IPS-11a (cell line): ENCODE results near the gene H2BK1.

Experiments used
- H3K4me3 ChIP-seq: one replicate; pipeline ENCODE4 v1.5.1; 2013; ENCODE audit warnings: low read depth, low read length, control low read depth

H2BK1 gene

DNA sequence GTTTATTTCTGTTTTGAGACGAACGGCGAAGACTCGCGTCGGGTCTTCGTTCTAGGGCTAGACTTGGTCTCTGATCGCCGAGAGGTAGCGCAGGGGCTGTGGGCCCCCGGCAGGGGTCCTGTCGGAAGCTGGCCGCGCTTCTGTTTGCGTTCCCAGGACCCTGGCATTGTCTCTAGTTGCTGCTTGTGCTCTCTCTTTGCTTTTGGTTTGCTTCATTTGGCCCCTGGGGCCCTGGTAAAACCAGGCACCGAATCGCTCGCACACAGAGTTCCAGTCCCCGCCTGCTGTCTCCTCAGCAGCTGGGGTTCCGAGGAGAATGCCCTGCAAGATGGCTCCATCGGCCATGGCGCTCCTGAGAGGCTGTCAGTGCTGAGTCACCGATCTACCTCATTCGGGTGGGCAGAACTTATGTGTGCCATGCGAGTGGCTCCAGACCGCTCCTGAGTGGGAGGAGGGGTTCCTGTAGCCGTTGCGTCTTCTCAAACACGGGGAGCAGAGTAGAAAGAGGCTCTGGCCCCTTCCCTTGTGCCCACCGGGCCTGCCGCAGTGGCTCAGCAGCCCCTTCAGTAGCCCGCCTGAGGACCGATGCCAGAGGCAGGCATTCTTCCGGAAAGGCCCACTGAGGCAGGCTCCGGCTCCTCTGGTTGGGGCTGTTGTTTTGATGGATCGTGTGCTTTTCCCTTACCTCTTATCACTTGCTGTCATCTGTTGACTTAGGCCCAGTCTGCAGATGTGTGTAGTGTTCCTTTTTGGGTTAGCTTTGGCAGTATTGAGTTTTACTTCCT, 22.8 kb upstream of the H2BK1 start:
- peak overlapping the region; percentile 91 for H3K4me3 ChIP-seq

DNA sequence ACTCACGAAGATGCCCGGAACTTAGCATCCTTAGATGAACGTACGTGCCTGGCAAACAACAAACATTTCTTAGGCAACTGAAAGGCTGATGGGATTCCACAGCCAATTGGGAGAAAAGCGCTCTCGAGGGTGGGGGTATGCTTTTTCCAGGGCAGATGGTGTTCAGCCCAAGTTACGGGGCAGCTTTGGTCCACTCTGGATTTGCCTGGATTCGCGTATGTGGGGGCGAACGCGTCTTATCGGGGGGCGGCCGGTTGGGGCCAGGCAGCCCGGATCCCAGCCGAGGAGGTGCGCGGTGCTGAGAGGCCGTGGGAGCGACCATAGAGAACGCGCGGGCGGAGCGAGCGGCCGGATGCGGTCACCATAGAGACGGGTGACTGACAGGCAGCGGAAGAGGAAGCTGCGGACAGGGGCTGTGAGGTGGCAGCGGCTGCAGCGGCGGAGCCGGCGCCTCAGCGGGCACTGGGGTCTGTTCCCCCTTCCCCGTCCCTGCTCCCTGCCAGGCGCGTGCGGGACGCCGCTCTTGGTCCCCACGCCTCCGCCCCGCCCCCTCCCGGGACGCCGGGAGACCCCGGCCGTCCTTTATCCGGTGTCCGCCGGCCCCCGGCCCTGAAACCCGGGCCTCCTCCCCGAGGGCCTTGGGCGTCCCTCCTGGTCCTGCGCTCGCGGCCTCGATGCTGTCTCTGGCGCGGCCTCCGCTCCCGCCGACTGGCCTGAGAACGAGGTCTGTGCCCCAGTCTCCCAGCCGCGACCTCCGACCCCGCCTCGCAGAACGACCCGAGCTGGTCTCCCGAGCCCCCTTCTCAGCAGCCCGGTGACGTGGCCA, 22.0 kb upstream of the H2BK1 start, which contains the start of gene CHPF2:
Gene CHPF2, plus strand, starts transcription at position 393 of the 826 bp plus-strand sequence. CDS start 1,529 bp downstream, outside the sequence.
- H3K4me3 ChIP-seq, result peak within 1 kb of the TSS; percentile 91

DNA sequence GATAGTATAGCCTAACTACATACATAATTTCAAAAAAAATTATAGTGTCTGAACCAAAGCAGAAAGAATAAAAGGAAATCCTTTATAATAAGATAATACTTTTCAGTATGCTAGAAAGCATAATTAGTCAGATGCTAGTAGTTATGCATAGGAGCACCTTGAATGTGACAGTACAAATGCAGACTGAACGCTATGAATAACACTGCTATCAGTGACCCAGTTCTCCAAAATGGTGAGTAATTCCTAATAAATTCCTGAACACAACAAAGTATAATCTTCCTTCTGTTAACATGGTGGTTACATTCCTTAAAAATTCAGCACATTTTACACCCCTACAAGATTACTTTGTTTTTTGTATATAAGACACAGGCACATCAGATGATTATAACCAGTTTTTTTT, 20.8 kb upstream of the H2BK1 start:
- H3K4me3 ChIP-seq, result no peak overlapping the region

DNA sequence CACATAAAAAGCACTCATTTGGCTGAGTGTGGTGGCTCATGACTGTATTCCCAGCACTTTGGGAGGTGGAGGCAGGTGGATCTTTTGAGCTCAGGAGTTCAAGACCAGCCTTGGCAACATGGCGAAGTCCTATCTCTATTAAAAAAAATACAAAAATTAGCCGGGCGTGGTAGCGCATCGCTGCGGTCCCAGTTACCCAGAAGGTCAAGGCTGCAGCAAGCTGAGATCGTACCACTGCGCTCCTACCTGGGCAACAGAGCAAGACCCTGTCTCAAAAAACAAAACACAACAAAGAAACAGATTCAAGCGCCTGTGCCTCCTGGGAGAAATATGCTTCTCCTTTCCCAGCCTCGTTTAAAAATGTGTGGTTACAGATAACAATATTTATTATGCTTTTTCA, 19.0 kb upstream of the H2BK1 start:
- no peak overlapping the region for H3K4me3 ChIP-seq

DNA sequence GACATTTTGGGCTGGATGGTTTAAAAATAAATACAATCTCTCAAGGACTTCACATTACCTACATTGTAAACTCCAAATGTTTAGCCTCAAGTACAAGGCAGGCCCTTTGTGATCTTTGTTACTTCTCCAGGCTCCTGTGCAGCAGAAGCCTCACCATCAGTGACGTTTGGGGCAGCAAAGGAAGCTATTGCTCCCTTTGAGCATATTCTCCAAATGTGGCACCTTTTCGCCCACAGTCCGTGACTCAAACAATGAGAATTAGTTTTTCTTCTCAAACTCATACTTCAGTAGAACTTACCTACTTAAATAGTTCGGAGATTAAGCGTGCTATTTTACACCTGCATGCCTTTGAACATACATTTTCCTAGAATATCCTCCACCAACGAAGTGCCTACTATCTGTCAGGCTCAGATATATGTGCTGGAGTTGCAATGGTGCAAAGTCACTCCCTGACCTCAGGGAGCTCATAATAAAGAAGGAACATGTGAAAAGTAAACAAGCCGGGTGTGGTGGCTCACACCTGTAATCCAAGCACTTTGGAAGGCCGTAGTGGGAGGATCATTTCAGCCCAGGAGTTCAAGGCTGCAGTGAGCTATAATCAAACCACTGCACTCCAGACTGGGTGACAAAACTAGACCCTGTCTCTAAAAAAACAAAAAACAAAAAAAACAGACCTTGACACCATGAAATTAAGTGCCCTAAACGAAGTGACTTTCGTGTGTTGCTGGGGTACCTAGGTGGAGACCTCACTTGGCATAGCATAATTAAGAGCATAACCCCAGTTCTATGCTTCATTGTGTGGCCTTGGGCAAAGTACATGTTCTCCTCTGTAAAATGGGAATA, 18.0 kb upstream of the H2BK1 start:
- peak overlapping the region; percentile 95 for H3K4me3 ChIP-seq

DNA sequence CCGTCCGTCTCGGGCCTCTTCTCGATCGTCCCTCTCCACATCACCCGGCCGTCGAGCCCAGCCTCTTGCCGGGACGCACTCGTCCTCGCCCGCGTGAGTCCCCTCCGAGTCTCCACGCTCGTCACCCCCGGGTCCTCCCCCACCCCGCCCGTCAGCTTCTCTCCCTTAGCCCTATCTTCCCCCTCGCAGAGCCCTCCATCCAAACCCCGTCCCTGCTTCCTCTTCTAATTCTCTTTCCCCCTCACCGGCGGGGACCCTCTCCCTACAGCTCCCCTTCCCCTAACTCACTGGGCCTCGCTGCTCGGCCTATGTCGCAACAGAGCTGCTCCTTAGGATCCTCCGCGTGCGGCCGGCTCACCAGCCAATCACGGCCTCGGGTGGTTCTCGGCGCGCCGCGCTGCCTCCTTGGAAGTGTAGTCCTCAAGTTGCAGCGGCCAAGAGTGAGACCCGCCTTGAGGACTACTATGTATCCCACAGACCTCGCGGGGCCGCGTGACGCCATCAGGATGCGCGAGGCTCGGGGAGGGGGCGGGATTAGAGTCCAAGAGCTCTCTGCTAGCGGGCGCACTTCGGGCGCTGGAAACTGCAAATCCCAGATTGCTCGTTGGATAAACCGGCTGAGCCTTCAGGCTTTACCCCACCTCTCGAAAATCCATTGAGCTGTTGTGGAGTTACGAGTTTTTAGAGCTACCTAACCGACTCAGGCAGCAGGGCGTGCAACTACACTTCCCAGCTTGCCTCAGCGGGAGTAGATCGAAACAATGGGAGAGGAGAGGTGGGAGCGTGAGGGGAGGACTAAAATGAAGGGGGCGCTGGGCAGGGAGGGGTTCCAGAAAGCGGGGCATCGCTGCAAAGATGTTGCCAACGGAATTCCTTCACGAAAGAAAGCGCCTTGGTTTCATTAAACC, 16.8 kb upstream of the H2BK1 start, which contains the start of gene ABCF2:
Gene ABCF2, minus strand, starts transcription at position 331 of the 908 bp plus-strand sequence. CDS start 747 bp downstream, outside the sequence.
- H3K4me3 ChIP-seq, result peak within 1 kb of the TSS; percentile 95

DNA sequence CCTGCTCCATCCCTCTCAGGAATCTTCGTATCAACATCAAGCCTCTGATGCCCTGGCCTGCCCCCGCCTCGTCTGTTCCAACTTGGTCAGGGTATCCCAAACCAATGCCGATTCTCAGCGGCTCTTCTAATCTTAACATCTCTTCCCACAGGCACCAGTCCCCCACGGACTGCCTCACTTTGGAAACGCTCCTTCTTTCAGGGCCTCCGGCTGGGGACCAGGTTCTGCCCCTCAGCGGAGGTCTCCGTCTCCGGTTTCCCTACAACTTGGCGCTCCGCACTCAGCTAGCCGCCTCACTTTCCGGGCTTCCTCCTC, 16.2 kb upstream of the H2BK1 start:
- H3K4me3 ChIP-seq, result peak overlapping the region; percentile 95

DNA sequence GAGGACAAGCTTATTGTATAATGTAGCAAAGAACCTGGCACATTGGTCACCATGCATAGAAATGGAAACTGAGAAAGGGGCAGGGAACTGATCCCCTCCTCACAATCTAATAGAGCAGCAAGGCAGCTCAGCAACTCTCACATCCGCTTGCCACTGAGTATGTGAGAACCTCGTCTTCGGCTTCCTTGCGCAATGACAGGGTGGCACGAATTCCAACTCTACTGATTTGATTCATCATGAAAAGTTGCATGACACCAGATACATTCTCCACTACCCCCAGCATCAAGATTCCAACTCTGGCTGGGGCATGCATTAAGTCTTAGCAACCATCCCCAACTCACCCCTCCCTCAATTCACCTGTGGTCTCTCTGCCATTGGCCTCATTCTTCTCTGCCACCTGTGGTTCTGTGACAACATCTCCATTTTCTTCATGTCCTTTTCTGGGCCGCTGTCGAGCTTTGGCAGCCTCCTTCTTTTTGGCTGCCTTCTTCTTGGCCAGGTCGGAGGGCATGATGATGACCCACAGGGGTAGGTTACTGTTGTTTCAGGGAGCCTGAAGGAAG, 15.7 kb upstream of the H2BK1 start:
- H3K4me3 ChIP-seq, result peak overlapping the region; percentile 95

DNA sequence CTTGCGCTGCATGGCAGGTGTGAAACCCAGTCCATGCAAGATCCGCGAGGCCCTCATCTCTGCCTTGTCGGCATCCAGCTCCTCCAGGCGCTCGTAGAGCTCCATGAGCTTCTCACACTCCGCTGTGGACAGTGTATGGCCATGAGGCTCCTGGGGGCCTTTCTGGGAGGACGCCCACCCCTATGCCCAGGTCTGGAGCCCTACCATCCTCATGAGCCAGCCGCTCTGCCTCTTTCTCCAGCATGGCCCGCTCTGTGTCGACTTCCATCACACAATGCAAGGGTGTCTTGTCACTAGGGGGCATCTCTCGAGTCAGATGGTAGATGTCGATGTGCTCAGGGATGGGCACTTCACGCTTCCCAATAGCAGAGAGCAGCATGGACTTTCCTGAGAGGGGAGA, 13.4 kb upstream of the H2BK1 start:
- no peak overlapping the region for H3K4me3 ChIP-seq

DNA sequence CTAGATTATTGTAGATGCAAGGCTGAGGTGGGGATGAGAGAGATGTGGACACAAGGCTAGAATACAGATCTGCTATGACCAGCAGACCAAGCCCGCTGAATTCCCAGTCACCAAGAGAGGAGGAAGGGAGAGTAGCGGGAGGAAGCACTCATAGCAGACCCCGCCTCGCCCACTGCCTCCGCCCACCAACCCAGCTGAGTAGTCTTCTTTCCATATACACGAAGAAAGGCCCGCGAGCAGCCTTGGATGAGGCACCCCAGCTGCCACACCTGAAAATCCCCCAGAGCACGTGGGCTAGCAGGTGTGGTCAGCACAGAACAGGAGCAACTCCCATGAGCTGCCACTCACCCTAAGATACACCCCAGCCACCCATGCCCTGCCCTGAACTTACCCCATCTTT, 7.9 kb upstream of the H2BK1 start:
- H3K4me3 ChIP-seq, result no peak overlapping the region

DNA sequence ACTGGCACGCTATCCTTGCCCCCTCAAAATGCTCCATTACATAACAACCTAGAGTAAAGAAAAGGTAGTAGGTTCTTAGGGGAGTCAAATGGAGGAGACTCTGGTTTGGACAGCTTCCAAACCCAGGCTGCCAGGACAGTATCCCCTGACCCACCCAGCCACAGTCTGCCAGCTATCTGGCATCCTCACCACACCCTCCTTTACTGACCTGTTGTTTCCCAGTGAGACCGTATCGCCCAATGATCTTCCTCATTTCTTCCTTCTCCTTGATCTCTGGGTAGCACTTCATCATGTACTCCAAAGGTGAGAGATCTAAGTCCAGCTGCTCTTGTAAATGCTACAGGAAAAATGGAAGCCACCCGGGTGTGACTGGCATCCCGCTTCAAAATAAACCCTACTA, 5.1 kb upstream of the H2BK1 start:
- no peak overlapping the region for H3K4me3 ChIP-seq

DNA sequence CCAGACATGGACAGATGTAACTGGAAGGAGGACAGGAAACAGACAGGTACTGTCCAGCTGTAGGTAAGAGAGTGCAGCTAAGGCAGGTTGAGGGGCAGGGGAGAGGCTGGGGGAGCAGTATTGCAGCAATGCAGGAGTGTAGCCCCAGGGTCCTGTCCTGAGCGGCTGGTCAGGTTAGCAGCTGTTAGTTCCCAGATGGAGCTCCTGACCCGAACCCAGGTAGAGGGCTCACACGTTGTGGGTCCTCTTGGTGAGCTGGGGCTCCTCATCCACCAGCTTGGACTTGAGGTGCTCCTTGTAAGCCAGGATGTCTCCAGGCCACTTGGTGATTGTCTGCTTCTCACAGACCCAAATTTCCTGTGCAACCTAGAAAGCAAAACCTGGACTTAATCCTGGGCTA, 3.5 kb upstream of the H2BK1 start:
- H3K4me3 ChIP-seq, result no peak overlapping the region

DNA sequence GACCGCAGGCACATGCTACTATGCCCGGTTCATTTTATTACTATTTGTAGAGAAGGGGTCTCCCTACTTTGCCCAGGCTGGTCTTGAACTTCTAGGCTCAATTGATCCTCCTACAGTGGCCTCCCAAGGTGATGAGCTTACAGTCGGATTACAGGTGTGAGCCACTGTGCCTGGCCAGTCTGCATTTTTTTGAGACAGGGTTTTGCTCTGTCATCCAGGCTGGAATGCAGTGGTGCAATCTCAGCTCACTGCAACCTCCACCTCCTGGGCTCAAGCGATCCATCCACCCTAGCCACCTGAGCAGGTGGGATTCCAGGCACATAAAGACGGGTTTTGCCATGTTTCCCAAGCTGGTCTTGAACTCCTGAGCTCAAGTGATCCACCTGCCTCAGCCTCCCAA, 2.3 kb upstream of the H2BK1 start:
- H3K4me3 ChIP-seq, result no peak overlapping the region

DNA sequence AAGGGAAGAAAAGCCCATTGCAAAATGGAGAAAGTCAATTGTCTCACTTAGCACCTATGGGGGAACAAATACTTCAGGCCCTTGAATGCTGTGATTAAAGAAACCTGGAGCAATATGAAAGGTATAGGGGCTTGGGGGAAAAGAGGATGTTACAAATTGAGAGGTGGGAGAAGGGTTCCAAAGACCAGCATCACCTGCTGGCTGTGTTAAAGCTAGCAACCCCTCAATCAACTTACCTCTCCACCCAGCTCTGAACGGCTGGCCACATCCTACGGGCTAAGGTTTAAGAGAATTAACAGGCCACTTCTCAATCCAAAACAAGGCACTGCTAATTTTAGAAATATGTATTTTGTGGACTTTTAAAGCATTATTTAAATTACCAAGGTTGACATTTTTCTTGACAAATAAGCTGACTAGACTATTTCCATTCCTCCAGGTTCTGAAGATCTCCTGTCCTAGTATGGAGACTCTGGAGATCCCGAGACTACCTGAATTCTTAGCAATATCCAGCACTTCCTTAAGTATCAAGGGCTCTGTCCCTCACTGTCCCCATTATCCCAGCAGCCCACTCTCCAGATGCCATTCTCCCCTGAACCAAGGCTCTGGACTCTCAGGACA, 976 bp upstream of the H2BK1 start:
- H3K4me3 ChIP-seq, result no peak overlapping the region

DNA sequence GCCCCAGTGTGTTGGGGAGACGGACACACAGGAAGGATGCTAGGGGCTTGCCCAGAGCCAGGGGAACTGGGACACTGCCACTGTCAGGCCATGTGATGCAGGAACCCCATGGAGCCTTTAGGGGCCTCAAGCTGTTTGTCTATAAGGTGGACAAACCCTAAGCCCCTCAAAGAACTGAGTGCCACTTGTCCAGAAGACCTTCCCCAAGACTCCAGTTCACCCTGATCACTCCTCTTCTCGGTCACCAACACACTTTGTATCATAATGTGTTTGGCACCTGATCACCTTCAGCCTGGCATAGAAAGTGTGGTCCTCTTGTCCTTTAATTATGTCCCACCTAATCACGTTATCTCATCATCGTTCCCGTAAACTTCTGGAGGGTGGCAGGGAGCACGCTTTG, 700 bp downstream of the H2BK1 start:
- H3K4me3 ChIP-seq, result no peak overlapping the region

DNA sequence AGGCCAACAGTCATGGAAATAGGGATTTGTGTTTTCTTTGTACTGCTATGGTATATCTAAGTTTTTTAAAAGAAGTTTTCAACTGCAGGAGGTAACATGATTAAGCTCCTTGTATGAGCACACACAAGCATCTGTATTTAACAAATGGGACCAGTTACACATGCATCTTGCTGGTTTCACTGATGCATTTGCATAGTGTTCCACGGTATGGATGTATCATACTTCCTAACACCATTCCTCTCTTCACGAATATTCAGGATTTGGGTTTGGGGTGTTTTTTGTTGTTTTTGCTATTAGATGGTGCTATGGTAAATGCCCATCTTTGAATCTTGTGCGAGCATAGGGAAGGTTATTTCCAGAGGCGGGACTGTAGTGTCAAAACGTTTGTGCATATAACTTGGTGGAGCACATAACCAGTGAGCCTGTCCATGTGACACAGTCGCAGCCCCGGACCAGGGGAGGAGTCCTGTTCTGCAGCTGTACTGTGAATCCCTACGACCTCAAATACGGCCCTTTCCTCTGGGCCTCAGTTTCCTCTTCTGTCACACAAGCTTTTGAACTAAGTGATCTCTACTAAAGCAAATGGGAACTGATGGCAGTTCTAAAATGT, 1.9 kb downstream of the H2BK1 start:
- no peak overlapping the region for H3K4me3 ChIP-seq

DNA sequence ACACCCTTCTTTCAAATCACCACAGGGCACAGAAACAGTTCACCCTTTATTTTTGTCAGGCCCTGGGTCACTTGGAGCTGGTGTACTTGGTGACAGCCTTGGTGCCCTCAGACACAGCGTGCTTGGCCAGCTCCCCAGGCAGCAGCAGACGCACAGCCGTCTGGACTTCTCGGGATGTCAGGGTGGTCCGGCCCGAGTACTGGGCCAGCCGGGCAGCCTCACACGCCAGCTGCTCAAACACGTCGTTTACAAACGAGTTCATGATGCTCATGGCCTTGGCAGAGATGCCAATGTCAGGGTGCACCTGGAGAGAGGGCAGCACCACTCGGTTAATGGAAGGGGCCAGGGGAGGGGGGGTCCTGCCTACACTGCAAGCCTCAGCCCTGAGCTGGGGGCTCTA, 2.5 kb downstream of the H2BK1 start:
- H3K4me3 ChIP-seq, result no peak overlapping the region

DNA sequence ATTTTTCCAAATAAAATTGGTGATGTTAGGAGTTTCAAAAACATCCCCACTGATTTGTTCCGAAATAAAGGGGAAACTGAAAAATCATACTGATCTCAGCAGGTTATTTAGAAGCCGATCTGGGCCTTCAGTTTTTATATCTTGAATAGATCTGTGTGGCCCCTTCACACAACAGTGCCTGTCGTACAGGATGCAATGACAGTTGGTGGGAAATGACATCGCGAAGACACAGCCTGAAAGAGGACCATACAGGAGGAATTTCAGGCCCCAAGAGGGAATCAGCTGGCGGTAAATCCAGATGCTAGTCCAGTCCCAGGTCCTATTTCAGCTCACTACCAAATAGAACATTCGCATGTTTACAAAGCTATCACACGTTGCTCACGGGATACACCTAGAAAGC, 3.0 kb downstream of the H2BK1 start:
- H3K4me3 ChIP-seq, result no peak overlapping the region

DNA sequence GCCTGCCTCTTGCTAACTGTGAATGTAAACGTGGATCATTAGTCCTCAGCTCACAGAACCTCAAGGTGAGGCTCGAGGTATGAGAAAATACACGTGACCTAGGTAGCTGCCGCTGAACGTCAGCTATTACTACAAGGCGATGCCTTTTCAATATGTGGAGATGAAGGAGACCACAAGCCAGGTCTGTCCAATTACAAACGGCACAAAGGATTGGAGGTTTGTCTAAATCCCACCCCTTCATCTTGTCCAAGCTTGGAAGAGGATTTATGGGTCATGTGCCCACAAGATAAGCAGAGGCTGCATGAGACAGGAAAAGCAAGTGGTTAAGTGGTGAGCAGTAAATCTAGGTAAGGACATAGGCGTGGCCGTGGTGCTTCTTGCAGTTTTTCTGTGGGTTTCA, 3.4 kb downstream of the H2BK1 start:
- H3K4me3 ChIP-seq, result no peak overlapping the region
